WTC11 (cell line): ENCODE data around the gene ARHGAP22. TPM values are rescaled to one million over a fixed set of nuclear protein-coding genes. Genes with fewer than 3 reads are reported as not detected.

ENCODE experiments used
- ATAC-seq: fragments of 200-7000 bp; cut with Tn5 transposase; 2 replicates; pipeline ENCODE4 v1.10.0; 2021; ENCODE audit warnings: mild to moderate bottlenecking, moderate library complexity
- CTCF ChIA-PET: fragments of 300-600 bp; sonication (Branson Sonifier 250); formaldehyde crosslinking; loops from one replicate; lab custom pipeline; 2021; ENCODE audit warnings: antibody characterized with exemption; lab: Charles Lee
- POLR2A ChIA-PET: fragments of 350-600 bp; sonication (Branson Sonifier 250); formaldehyde crosslinking; loops from one replicate; lab custom pipeline; 2021; ENCODE audit warnings: antibody characterized with exemption; lab: Charles Lee
- DNase-seq: peaks from one replicate; pipeline ENCODE4 v3.0.0; 2021; ENCODE audit warnings: low spot score
- H3K27ac Mint-ChIP-seq: 2 replicates; pipeline ENCODE4 v1.8.0; 2021; ENCODE audit warnings: mixed read lengths
- H3K27me3 Mint-ChIP-seq: 2 replicates; pipeline ENCODE4 v1.8.0; 2021; ENCODE audit warnings: low read depth, mild to moderate bottlenecking, moderate library complexity, mixed read lengths
- H3K36me3 Mint-ChIP-seq: 2 replicates; pipeline ENCODE4 v1.8.0; 2021; ENCODE audit warnings: mixed read lengths
- H3K4me1 Mint-ChIP-seq: 2 replicates; pipeline ENCODE4 v1.8.0; 2022; ENCODE audit warnings: mixed read lengths
- H3K4me3 Mint-ChIP-seq: 2 replicates; pipeline ENCODE4 v1.8.0; 2021; ENCODE audit warnings: mild to moderate bottlenecking, moderate library complexity, mixed read lengths
- H3K9me3 Mint-ChIP-seq: 2 replicates; pipeline ENCODE4 v1.8.0; 2021; ENCODE audit warnings: mixed read lengths
- ARID4B ChIP-seq: sonication (generic); formaldehyde crosslinking; IDR thresholded peaks from 2 replicates; pipeline ENCODE4 v1.8.0; 2023; ENCODE audit warnings: missing genetic modification reagents, mild to moderate bottlenecking, borderline replicate concordance
- EMX1 ChIP-seq: fragments of 250-450 bp; sonication (Bioruptor Pico); IDR thresholded peaks from 2 replicates; pipeline ENCODE4 v1.8.0; 2021; ENCODE audit warnings: mild to moderate bottlenecking
- ESRRA ChIP-seq: sonication (generic); formaldehyde crosslinking; IDR thresholded peaks from 2 replicates; pipeline ENCODE4 v1.8.1; 2022; ENCODE audit warnings: mild to moderate bottlenecking, missing genetic modification reagents, borderline replicate concordance
- IRF2 ChIP-seq: sonication (generic); formaldehyde crosslinking; IDR thresholded peaks from 2 replicates; pipeline ENCODE4 v1.8.0; 2022; ENCODE audit warnings: low read depth, missing genetic modification reagents, borderline replicate concordance
- JUN ChIP-seq: sonication (generic); formaldehyde crosslinking; IDR thresholded peaks from 2 replicates; pipeline ENCODE4 v1.8.0; 2023; ENCODE audit warnings: mild to moderate bottlenecking, missing genetic modification reagents
- KAT7 ChIP-seq: sonication (generic); formaldehyde crosslinking; IDR thresholded peaks from 2 replicates; pipeline ENCODE4 v1.8.1; 2023; ENCODE audit warnings: missing genetic modification reagents, mild to moderate bottlenecking, borderline replicate concordance
- MYBL2 ChIP-seq: sonication (generic); formaldehyde crosslinking; IDR thresholded peaks from 2 replicates; pipeline ENCODE4 v1.8.1; 2023; ENCODE audit warnings: mild to moderate bottlenecking, moderate library complexity, missing genetic modification reagents
- RELA ChIP-seq: sonication (generic); formaldehyde crosslinking; IDR thresholded peaks from 2 replicates; pipeline ENCODE4 v1.8.1; 2022; ENCODE audit warnings: missing genetic modification reagents, mild to moderate bottlenecking, borderline replicate concordance
- TCF7 ChIP-seq: sonication (generic); formaldehyde crosslinking; IDR thresholded peaks from 2 replicates; pipeline ENCODE4 v1.8.0; 2022; ENCODE audit warnings: mild to moderate bottlenecking, low read depth, missing genetic modification reagents, moderate library complexity
- ZNF121 ChIP-seq: sonication (generic); formaldehyde crosslinking; IDR thresholded peaks from 2 replicates; pipeline ENCODE4 v1.8.0; 2023; ENCODE audit warnings: missing genetic modification reagents
- ZNF317 ChIP-seq: sonication (generic); formaldehyde crosslinking; IDR thresholded peaks from 2 replicates; pipeline ENCODE4 v1.8.1; 2023; ENCODE audit warnings: low read depth, mild to moderate bottlenecking, moderate library complexity, missing genetic modification reagents, borderline replicate concordance
- ZNF416 ChIP-seq: fragments of 250-450 bp; sonication (Bioruptor Pico); IDR thresholded peaks from 2 replicates; pipeline ENCODE4 v1.9.0; 2021; ENCODE audit warnings: mild to moderate bottlenecking, inconsistent platforms
- total RNA-seq: library from RNA; stranded (reverse); gene quantifications from 3 replicates; pipeline ENCODE4 v1.2.3, GENCODE V29; 2021
- TF ChIP-seq, protein P1 (sequence below): sonication (generic); formaldehyde crosslinking; conservative IDR thresholded peaks from 2 replicates; pipeline ENCODE4 v1.8.1; 2023; ENCODE audit warnings: mild to moderate bottlenecking, low read depth, missing genetic modification reagents, moderate library complexity
- TF ChIP-seq, protein P2 (sequence below): sonication (generic); formaldehyde crosslinking; IDR thresholded peaks from 2 replicates; pipeline ENCODE4 v1.8.1; 2022; ENCODE audit warnings: low read depth, mild to moderate bottlenecking, moderate library complexity, missing genetic modification reagents, borderline replicate concordance
- TF ChIP-seq, protein P3 (sequence below): fragments of 250-450 bp; sonication (Bioruptor Pico); IDR thresholded peaks from 2 replicates; pipeline ENCODE4 v1.8.0; 2021; ENCODE audit warnings: mild to moderate bottlenecking
- TF ChIP-seq, protein P4 (sequence below): sonication (generic); formaldehyde crosslinking; IDR thresholded peaks from 2 replicates; pipeline ENCODE4 v1.8.0; 2022; ENCODE audit warnings: mild to moderate bottlenecking, missing genetic modification reagents

ARHGAP22 gene
- total RNA-seq, 1 experiment from 2014 or later: 8.6 TPM

DNA sequence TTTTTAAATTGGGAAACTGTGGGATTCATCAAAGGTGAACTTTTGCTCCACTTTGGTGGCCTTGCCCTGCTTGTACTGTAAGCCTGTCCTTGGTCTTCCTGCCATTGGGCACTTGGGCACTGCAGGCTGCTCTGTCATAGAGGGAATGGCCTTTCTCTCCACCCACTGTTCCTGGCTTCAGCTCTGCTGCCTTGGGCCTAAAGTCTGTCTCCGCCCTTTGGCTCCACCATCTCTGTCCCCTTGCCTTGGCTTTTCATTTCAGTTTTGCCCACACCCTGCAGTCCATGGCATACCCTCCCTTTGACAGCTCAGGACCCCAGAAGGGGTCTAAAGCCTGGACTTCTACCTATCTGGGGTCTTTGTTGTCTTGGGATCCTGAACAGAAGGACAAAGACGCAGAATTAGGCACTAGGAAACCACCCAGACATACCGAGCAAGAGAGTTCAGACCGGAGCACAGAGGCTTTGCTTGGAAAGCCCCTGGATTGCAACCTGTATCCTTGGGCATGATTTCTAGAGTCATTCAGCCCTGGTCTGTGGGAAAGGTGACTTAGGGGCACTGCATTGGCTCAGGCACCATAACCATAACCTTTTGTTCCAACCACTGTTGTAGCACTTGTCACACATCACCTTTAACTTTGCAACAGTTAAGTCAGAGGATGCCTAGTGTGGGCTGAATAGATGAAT, 5.2 kb upstream of the ARHGAP22 start:
- no peak for TF ChIP-seq IRF2 (CRISPR knock-in tag)
- TF ChIP-seq, protein P1, sequence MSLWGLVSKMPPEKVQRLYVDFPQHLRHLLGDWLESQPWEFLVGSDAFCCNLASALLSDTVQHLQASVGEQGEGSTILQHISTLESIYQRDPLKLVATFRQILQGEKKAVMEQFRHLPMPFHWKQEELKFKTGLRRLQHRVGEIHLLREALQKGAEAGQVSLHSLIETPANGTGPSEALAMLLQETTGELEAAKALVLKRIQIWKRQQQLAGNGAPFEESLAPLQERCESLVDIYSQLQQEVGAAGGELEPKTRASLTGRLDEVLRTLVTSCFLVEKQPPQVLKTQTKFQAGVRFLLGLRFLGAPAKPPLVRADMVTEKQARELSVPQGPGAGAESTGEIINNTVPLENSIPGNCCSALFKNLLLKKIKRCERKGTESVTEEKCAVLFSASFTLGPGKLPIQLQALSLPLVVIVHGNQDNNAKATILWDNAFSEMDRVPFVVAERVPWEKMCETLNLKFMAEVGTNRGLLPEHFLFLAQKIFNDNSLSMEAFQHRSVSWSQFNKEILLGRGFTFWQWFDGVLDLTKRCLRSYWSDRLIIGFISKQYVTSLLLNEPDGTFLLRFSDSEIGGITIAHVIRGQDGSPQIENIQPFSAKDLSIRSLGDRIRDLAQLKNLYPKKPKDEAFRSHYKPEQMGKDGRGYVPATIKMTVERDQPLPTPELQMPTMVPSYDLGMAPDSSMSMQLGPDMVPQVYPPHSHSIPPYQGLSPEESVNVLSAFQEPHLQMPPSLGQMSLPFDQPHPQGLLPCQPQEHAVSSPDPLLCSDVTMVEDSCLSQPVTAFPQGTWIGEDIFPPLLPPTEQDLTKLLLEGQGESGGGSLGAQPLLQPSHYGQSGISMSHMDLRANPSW (CRISPR knock-in tag): no peak
- TF ChIP-seq ZNF416 (CRISPR knock-in tag): no peak
- TF ChIP-seq, protein P2, sequence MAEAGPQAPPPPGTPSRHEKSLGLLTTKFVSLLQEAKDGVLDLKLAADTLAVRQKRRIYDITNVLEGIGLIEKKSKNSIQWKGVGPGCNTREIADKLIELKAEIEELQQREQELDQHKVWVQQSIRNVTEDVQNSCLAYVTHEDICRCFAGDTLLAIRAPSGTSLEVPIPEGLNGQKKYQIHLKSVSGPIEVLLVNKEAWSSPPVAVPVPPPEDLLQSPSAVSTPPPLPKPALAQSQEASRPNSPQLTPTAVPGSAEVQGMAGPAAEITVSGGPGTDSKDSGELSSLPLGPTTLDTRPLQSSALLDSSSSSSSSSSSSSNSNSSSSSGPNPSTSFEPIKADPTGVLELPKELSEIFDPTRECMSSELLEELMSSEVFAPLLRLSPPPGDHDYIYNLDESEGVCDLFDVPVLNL (CRISPR knock-in tag): no peak
- TF ChIP-seq, protein P3, sequence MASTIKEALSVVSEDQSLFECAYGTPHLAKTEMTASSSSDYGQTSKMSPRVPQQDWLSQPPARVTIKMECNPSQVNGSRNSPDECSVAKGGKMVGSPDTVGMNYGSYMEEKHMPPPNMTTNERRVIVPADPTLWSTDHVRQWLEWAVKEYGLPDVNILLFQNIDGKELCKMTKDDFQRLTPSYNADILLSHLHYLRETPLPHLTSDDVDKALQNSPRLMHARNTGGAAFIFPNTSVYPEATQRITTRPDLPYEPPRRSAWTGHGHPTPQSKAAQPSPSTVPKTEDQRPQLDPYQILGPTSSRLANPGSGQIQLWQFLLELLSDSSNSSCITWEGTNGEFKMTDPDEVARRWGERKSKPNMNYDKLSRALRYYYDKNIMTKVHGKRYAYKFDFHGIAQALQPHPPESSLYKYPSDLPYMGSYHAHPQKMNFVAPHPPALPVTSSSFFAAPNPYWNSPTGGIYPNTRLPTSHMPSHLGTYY (CRISPR knock-in tag): no peak
- TF ChIP-seq EMX1 (CRISPR knock-in tag): no peak
- no peak for TF ChIP-seq TCF7 (CRISPR knock-in tag)
- TF ChIP-seq JUN (CRISPR knock-in tag): no peak
- TF ChIP-seq, protein P4, sequence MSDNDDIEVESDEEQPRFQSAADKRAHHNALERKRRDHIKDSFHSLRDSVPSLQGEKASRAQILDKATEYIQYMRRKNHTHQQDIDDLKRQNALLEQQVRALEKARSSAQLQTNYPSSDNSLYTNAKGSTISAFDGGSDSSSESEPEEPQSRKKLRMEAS (CRISPR knock-in tag): no peak
- no peak for TF ChIP-seq ZNF121 (CRISPR knock-in tag)
- TF ChIP-seq RELA (CRISPR knock-in tag): no peak
- no peak for TF ChIP-seq ARID4B (CRISPR knock-in tag)
- no peak for TF ChIP-seq ZNF317
- TF ChIP-seq ESRRA (CRISPR knock-in tag): no peak
- no peak for TF ChIP-seq MYBL2 (CRISPR knock-in tag)
- TF ChIP-seq KAT7 (CRISPR knock-in tag): no peak
- peaks cover 12% of the 10 kb centered on the region; the same call in 1 of the 2 replicates for H3K9me3 Mint-ChIP-seq
- CTCF ChIA-PET: interaction anchor here (1.7 kb wide), 1 partner anchor 46 kb away, joined by 12 read pairs; no protein-coding TSS in a partner anchor
- no peak overlapping the region for H3K27ac Mint-ChIP-seq
- peaks cover 14% of the 10 kb centered on the region for H3K4me1 Mint-ChIP-seq
- no peak overlapping the region for H3K4me3 Mint-ChIP-seq
- no peak for DNase-seq
- peaks cover 27% of the 10 kb centered on the region for H3K27me3 Mint-ChIP-seq
- no peaks in the 10 kb centered on the region for H3K36me3 Mint-ChIP-seq
- ATAC-seq: no peak
- POLR2A ChIA-PET: no interaction called here
